GM19463 (cell line): ENCODE measurements around the gene PRKACB.
"Not testable (repeated sequence)": the region's sequence is repeated elsewhere in the genome, so short reads cannot be mapped to it uniquely, and the experiment has no call there.

Experiments used
- ATAC-seq: cut with Tn5 transposase; IDR thresholded peaks from one replicate; pipeline ENCODE4 v1.9.1; 2021; ENCODE audit warnings: mild to moderate bottlenecking, moderate library complexity; ENCODE audit not compliant: unreplicated experiment

The PRKACB gene

DNA sequence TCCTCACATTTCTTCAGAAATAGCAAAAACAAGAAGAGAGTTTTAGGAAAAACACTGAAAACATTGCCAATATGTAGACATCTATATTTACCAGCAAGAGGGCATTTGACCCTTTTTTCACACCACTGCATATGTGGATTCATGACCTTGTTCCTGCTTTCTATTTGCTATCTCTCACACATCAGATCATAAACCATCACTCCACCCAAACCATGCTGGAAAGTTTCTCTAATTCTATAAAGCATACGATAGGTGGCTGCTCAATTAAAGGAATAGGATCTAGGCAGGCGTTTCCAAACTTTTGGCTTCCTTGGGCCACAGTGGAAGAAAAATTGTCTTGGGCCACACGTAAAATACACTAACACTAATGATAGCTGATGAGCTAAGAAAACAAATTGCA lies 121.8 kb downstream of the PRKACB start:
- no peak for ATAC-seq

DNA sequence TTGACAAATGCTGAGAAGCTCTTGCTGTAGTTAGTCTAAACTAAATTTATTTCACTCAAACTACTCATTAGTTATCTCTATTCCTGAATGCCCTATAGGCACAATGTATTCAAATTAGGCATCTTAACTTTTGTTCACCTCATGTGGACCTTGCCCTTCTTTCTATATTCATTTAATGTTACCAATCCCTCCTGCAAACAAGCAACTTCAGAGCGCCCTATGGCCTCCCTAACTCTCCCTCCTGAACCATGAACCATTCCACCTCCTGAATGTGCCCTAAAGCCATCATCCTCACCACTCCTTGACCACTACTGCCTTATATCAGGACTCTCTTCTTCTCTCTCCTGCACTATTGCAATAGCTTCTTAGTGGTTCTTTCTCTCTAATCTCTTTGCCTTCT lies 122.7 kb downstream of the PRKACB start:
- no peak for ATAC-seq

GRCh38 chr1:84267476-84267875 lies 123.4 kb downstream of the PRKACB start:
- no peak for ATAC-seq

DNA sequence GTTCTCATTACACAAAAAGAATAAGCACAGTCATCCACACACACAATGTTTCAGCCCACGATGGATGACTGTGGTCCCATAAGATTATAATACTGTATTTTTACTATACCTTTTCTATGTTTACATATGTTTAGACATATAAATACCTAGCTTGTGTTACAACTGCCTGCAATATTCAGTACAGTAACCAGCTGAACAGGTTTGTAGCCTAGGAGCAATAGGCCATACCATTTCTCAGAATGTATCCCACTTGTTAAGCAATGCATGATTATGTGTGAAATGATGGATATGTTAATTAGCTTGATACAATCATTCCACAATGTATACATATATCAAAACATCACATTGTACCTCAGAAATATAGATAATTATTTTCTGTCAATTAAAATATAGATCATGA lies 124.3 kb downstream of the PRKACB start:
- no peak for ATAC-seq

GRCh38 chr1:84269306-84269705 lies 125.2 kb downstream of the PRKACB start:
- ATAC-seq, result no peak

DNA sequence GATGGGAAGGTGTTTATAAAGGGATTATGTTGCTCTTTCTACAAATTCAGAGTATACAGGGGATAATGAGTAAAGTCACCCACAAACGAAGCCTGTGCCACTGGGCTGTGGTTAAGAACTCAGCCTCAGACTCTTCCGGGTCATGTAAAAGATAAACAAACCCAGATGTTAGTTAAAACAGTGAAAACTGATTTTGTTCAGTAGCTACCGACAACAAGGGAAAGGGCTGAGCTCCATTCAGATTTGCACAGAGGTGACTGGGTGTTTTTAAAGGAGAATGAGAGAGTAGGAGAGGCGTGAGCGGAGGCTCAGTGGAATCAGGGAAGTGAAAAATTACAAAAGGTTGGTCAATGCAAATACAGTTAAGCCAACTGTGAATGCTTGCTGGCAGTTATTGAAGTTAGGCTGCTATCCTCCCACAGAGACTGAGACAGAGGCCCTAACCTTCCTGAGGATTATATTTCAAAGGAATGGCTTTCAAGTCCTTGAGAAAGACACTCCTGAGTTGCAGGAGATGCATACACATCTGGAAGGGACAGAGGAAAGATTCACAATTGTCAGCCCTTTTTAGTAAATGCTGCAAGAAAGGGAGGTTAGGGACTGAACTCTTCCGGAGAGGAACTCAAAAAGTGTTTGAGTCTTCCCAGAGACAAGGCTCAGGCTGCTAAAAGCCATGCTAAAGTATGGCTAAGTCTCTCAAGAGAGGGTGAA lies 127.5 kb downstream of the PRKACB start:
- peak; percentile 95 for ATAC-seq

DNA sequence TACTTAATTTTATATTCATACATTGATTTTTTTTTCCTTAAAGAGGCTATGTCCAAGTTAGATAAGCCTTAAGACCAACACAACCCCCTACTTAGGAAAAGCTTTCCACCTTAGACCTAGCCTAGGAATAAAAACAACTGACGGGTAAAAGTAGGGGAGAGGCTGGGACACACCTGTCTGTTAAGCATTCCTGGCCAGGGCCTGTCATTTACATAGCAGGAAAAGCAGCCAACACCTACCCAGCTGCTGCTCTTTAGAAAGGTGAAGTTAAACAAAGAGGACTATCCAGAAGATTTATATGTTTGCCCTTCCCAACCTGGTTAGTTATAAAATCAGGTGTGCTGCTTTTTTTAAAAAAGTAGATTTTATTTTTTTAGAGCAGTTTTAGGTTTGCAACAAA lies 128.3 kb downstream of the PRKACB start:
- ATAC-seq, result no peak

GRCh38 chr1:84277343-84278059 lies 133.4 kb downstream of the PRKACB start:
- ATAC-seq, result no peak

DNA sequence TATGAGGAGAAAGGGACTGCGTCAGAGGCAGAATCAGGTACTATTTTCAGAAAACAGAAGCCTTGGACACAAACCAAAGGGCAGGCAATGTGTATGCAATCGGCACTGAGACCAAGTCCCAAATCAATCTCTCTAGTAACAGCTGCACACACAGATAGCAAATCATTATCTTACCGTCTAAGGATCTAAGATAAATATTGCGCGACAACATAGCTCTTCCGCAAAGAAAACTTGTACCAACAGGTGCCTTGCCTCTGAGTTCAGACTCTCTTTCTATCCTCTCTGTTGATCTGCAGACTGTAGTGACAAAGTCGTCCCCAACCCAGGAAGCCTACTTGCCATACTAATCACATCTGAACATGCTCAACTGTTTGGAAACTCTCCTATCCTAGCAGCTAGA lies 134.8 kb downstream of the PRKACB start:
- ATAC-seq, result no peak

GRCh38 chr1:84280912-84281311 lies 136.8 kb downstream of the PRKACB start:
- ATAC-seq, result no peak

DNA sequence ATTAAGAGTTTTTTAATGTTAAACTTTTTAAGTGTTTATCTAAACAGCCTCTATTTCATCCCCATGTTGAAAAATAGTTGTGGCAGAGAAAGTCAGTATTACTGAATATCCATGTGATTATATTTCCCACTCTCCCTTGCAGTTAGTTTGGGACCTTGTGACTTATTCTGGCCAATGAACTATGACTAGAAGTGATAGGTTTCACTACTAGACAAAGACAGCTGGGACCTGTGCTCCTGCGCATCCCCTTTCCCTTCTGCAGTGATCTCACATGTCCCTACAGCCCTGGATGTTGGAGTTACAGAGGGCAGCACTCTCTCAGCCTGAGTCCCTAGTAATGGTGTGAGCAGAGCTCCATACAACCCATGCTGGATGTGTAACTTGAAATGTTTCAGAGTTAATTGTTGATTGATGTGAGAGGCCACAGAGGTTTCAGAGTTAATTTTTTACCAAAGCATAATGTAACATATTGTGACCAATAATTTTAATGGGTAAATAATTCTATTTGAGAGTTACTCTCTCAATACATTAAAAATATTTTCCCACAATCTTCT lies 138.8 kb downstream of the PRKACB start:
- no peak for ATAC-seq

GRCh38 chr1:84283381-84283780 lies 139.3 kb downstream of the PRKACB start:
- ATAC-seq, result no peak

- no peak for ATAC-seq
These were observed 142.0 kb downstream of the PRKACB start for GRCh38 chr1:84286071-84286470.

DNA sequence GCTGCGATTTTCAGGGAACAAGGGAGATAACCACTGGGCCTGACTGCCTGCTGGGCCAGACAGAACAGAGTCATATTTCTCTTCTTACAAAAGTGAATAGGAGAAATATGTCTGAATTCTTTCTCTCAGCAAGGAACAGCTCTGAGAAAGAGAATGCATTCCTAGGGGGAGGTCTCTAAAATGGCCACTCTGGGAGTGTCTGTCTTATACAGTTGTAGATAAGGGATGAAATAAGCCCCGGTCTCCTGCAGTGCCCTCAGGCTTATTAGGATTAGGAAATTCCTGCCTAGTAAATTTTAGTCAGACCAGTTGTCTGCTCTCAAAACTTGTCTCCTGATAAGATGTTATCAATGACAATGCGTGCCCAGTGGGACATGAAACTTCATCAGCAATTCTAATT lies 143.3 kb downstream of the PRKACB start:
- not testable (repeated sequence) for ATAC-seq
